Activated T-cell treated with anti-CD3 and anti-CD28 coated beads, Interleukin-2, amount 50 U/mL, for 24 hours (primary cell): ENCODE measurements around the gene HOXD11.

Source experiments
- DNase-seq: peaks from one replicate; pipeline ENCODE4 v3.0.0-alpha.2; 2020
- H3K27ac Mint-ChIP-seq: 2 replicates; pipeline ENCODE4 v1.8.0; 2020; ENCODE audit warnings: mild to moderate bottlenecking, mixed read lengths
- H3K27me3 Mint-ChIP-seq: 2 replicates; pipeline ENCODE4 v1.8.0; 2020; ENCODE audit warnings: mixed read lengths
- H3K36me3 Mint-ChIP-seq: 2 replicates; pipeline ENCODE4 v1.8.0; 2020; ENCODE audit warnings: low read depth, mixed read lengths
- H3K4me1 Mint-ChIP-seq: 2 replicates; pipeline ENCODE4 v1.8.0; 2020; ENCODE audit warnings: low read depth, mixed read lengths
- H3K4me3 Mint-ChIP-seq: 2 replicates; pipeline ENCODE4 v1.8.0; 2020; ENCODE audit warnings: mild to moderate bottlenecking, moderate library complexity, mixed read lengths
- H3K9me3 Mint-ChIP-seq: 2 replicates; pipeline ENCODE4 v1.8.0; 2020; ENCODE audit warnings: mixed read lengths

Gene HOXD11

DNA sequence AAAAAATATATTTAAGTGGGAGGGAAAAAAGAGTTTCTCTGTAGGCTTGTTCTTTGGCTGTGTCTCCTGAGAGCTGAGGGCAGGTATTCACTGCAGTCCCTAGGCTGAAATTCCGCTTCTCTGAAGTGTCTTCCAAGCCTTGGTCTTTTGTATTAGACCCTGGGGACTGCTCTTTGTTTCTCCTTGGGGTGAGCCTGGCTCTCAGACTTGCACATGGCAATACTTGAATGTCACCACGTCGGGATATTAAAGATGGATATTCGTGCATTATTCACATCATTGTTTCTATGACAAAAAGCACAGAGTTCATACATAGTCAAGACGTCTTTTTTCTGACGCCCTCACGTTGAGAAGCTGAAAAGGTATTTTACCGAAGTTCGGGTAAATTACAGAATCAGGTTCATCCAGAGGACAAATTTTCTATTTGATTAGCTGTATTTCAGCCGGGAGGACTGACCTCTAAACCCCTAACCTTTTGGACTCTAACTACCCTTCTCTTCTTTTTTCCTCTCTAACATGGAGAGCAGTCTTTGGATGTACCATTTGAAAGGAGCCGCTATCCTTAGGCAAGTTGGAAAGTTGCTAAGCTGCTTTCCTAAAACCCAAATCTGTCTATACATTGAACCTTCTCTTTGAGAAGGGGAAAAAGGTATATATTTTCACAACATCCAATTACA lies 47.6 kb downstream of the HOXD11 start:
- H3K4me1 Mint-ChIP-seq: peaks cover 21% of the 10 kb centered on the region
- no peaks in the 10 kb centered on the region for H3K36me3 Mint-ChIP-seq
- no peak overlapping the region for H3K27ac Mint-ChIP-seq
- DNase-seq: no peak
- no peaks in the 10 kb centered on the region for H3K9me3 Mint-ChIP-seq
- no peak overlapping the region for H3K4me3 Mint-ChIP-seq
- peaks cover 95% of the 10 kb centered on the region for H3K27me3 Mint-ChIP-seq

GRCh38 chr2:176155356-176156044 lies 48.4 kb downstream of the HOXD11 start:
- H3K4me1 Mint-ChIP-seq: peaks cover 27% of the 10 kb centered on the region
- no peak overlapping the region for H3K4me3 Mint-ChIP-seq
- no peak for DNase-seq
- H3K27ac Mint-ChIP-seq: no peak overlapping the region
- H3K36me3 Mint-ChIP-seq: no peaks in the 10 kb centered on the region
- H3K27me3 Mint-ChIP-seq: peaks cover 93% of the 10 kb centered on the region
- H3K9me3 Mint-ChIP-seq: no peaks in the 10 kb centered on the region

DNA sequence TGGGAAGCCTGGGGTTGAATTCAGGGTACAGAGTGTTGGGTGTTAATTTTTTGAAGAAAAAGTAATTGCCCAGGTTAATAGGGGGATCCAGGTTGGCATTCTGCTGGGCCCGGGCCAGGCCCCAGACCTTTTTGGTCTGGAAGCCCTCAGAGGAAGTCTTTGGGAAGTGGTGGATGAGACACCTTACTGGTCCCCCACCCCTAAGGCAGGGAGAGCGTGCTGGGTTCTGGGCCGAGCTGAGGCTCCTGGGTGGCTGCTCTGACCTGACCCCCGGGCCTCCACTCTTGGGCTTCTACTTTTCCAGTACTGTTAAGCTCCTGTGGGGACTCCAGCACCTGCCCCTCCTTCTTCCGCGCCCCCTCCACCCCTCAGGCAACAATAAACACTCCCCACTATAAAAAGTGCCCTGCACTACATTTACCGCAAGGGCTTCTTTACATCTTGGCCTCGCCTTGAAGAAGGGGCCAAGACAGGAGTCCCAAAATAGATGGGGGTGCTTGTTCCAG lies 49.3 kb downstream of the HOXD11 start:
- Mint-ChIP-seq H3K27me3 (peaks cover 93% of the 10 kb centered on the region), H3K4me3 (no peak overlapping the region), H3K36me3 (no peaks in the 10 kb centered on the region), H3K9me3 (no peaks in the 10 kb centered on the region), H3K4me1 (peaks cover 27% of the 10 kb centered on the region), H3K27ac (no peak overlapping the region)
- DNase-seq: no peak

DNA sequence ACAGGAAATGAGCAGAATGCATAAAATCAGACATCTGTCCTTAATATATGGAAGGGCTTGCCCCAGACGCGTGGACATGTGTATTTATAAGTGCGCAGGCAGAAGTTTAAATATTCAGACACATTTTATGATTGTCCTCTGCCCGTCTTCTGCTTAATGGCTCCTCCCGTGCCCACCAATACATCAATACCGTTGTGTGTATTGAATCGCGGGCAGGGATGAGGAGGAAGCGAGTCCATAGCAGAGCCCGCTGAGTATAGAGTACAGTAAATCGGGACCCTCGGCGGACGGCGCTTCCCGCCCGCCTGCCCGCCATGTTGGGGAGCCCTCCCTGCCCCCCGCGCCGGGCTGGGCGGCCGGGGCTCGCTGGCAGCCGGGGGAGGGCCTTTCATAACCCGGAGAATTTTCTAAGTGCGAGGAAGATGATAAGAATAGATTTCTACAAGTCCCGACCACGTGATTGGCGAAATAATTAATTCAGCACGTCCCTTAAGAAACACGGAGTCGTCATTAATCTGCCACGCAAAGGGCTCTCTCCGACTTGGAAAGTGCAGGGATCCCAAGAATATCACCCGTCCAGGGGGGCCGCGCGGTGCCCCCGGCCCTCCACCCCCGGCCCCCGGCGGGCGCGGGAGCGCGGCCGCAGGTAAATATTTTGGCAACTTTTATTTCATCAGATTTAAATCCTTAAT lies 49.9 kb downstream of the HOXD11 start, which contains the start of gene HOXD3:
TSS of gene HOXD3 (plus strand) at position 501 of the 692 bp plus-strand sequence. CDS start 11,808 bp downstream, outside the sequence.
- Mint-ChIP-seq H3K4me3 (peak within 1 kb of the TSS; percentile 26), H3K27me3 (peaks cover 95% of the 10 kb centered on the region), H3K4me1 (peaks cover 26% of the 10 kb centered on the region), H3K27ac (no peak within 1 kb of the TSS), H3K9me3 (no peaks in the 10 kb centered on the region), H3K36me3 (no peaks in the 10 kb centered on the region)
- no peak for DNase-seq

DNA sequence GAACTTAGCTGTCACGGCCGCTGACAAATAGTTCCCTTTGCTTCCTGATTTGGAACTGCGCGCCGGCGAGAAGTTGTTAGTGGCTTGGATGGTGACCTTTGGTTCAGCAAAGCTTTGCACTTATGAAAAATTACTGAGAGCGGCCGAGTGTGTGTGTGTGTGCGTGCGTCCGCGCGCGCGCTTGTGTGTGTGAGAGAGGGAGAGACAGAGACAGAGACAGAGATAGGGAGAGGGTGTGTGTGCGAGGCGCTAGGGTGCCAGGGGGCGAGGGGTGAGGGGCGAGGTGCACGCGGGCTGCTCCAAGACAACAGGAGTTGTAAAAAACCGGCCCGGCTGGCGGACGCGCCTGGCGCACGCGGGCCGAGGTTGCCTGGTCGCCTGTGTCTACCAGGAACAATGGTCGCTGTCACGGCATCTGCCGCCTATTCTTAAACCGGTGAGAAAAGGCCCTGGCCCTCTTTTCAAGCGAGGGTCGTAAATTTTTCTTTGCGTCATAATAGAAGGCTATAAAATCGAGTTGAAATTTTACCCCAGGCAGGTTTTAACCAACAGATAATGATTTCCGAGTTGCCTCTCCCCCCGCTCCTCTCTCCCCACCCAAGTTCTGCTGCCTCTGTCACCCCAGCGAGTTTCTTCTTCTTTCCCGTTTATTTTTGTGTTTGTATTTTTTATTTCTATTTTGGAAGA lies 50.6 kb downstream of the HOXD11 start:
- H3K4me3 Mint-ChIP-seq: peak overlapping the region; percentile 26
- H3K9me3 Mint-ChIP-seq: no peaks in the 10 kb centered on the region
- no peak overlapping the region for H3K27ac Mint-ChIP-seq
- DNase-seq: no peak
- H3K4me1 Mint-ChIP-seq: peaks cover 26% of the 10 kb centered on the region
- H3K36me3 Mint-ChIP-seq: no peaks in the 10 kb centered on the region
- H3K27me3 Mint-ChIP-seq: peaks cover 95% of the 10 kb centered on the region

- no peak for DNase-seq
- H3K4me1 Mint-ChIP-seq: peaks cover 26% of the 10 kb centered on the region
- no peak overlapping the region for H3K27ac Mint-ChIP-seq
- no peaks in the 10 kb centered on the region for H3K9me3 Mint-ChIP-seq
- no peaks in the 10 kb centered on the region for H3K36me3 Mint-ChIP-seq
- H3K27me3 Mint-ChIP-seq: peaks cover 95% of the 10 kb centered on the region
- no peak overlapping the region for H3K4me3 Mint-ChIP-seq
Measured at GRCh38 chr2:176158186-176158591, 51.1 kb downstream of the HOXD11 start.

- no peaks in the 10 kb centered on the region for H3K36me3 Mint-ChIP-seq
- DNase-seq: no peak
- H3K9me3 Mint-ChIP-seq: no peaks in the 10 kb centered on the region
- H3K27ac Mint-ChIP-seq: no peak overlapping the region
- no peak overlapping the region for H3K4me3 Mint-ChIP-seq
- peaks cover 27% of the 10 kb centered on the region for H3K4me1 Mint-ChIP-seq
- H3K27me3 Mint-ChIP-seq: peaks cover 95% of the 10 kb centered on the region
Measured at GRCh38 chr2:176158855-176159662, 52.0 kb downstream of the HOXD11 start.
